MM.1S (cell line): ENCODE data around the gene TLR9.

Experiments used
- DNase-seq: peaks from one replicate; pipeline ENCODE4 v3.0.0-alpha.2; 2015
- H2AFZ ChIP-seq: fragments of 300-600 bp; sonication (generic); 2 replicates; pipeline ENCODE4 v1.6.0; 2016; ENCODE audit warnings: antibody characterized with exemption, low read length
- H3F3A ChIP-seq: fragments of 300-600 bp; sonication (generic); 2 replicates; pipeline ENCODE4 v1.6.1; 2016; ENCODE audit warnings: mild to moderate bottlenecking, antibody characterized with exemption, low read length, moderate library complexity, mixed read lengths; ENCODE audit not compliant: insufficient read depth
- H3K27ac ChIP-seq: fragments of 300-600 bp; sonication (generic); 2 replicates; pipeline ENCODE4 v1.5.1; 2016; ENCODE audit warnings: mild to moderate bottlenecking, low read length
- H3K27me3 ChIP-seq: fragments of 300-600 bp; sonication (generic); replicated peaks from 2 replicates; pipeline ENCODE4 v1.6.0; 2016; ENCODE audit warnings: low read length; ENCODE audit not compliant: insufficient read depth
- H3K36me3 ChIP-seq: fragments of 300-600 bp; sonication (generic); replicated peaks from 2 replicates; pipeline ENCODE4 v1.6.1; 2016; ENCODE audit warnings: mild to moderate bottlenecking, low read length, mixed read lengths; ENCODE audit not compliant: insufficient read depth
- H3K4me1 ChIP-seq: fragments of 300-600 bp; sonication (generic); 2 replicates; pipeline ENCODE4 v1.6.1; 2016; ENCODE audit warnings: low read length, mixed read lengths
- H3K4me2 ChIP-seq: fragments of 300-600 bp; sonication (generic); 2 replicates; pipeline ENCODE4 v1.6.0; 2016; ENCODE audit warnings: low read depth, low read length
- H3K4me3 ChIP-seq: fragments of 300-600 bp; sonication (generic); 2 replicates; pipeline ENCODE4 v1.5.1; 2016; ENCODE audit warnings: low read length, mixed read lengths
- H3K79me2 ChIP-seq: fragments of 300-600 bp; sonication (generic); 2 replicates; pipeline ENCODE4 v1.6.1; 2016; ENCODE audit warnings: mixed run types, low read length, mixed read lengths
- H3K9ac ChIP-seq: fragments of 300-600 bp; sonication (generic); 2 replicates; pipeline ENCODE4 v1.6.1; 2016; ENCODE audit warnings: low read length, mixed read lengths
- H3K9me2 ChIP-seq: fragments of 300-600 bp; sonication (generic); replicated peaks from 2 replicates; pipeline ENCODE4 v1.6.1; 2016; ENCODE audit warnings: mild to moderate bottlenecking, low read length, mixed read lengths; ENCODE audit not compliant: insufficient read depth
- H3K9me3 ChIP-seq: fragments of 300-600 bp; sonication (generic); replicated peaks from 2 replicates; pipeline ENCODE4 v1.6.1; 2016; ENCODE audit warnings: mild to moderate bottlenecking, low read length, mixed read lengths; ENCODE audit not compliant: insufficient read depth
- H4K20me1 ChIP-seq: fragments of 300-600 bp; sonication (generic); 2 replicates; pipeline ENCODE4 v1.6.1; 2016; ENCODE audit warnings: mild to moderate bottlenecking, low read length, moderate library complexity, mixed read lengths; ENCODE audit not compliant: insufficient read depth
- EZH2 ChIP-seq: fragments of 300-600 bp; sonication (generic); optimal IDR thresholded peaks from 2 replicates; pipeline ENCODE3; 2017; ENCODE audit warnings: low read depth, mild to moderate bottlenecking, antibody characterized with exemption, low read length, mixed read lengths
- EZH2phosphoT487 ChIP-seq: fragments of 300-600 bp; sonication (generic); IDR thresholded peaks from 2 replicates; pipeline ENCODE4 v1.6.1; 2018; ENCODE audit warnings: antibody characterized with exemption, low read length
- TF ChIP-seq, protein P1 (sequence below): fragments of 300-600 bp; sonication (generic); IDR thresholded peaks from 2 replicates; pipeline ENCODE4 v1.5.1; 2016; ENCODE audit warnings: antibody characterized with exemption, low read length, mixed read lengths

Gene TLR9

DNA sequence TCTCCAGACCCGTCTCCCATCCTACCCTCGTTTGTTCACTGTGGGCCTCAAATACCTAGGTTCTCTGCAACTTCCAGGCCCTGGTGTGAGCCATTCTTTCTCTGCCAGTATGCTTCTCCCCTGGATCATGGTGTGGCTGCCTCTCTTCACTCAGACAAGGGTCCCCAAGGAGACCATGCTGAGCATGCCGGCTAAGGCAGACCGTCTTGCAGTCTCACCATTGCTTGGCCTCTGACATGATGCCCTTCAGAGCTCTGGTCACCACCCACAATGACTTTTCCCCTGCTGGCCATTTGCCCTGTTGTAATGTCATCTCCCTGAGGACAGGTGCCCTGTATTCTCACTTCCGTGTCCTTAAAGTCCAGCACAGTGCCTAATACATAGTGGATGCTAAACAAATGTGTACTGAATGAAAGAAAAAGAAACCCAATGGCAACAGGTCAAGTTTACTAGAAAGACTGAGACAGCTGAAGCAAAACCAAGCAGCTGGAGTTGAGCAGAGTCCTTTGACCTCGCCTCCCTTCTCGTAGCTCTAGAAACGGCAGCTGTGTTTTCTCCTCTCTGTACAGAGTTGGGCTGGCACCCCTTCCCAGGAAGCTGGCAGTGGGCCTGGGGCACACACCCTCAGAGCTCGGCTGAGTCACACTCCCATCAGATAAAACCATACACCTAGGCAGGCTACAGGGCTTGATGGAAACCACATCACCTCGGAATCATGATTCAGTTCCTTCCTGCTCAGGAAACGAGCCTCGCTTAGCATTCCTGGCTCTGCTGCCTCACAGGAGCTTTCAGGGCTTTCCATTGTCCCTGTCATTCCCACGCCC, 8.6 kb downstream of the TLR9 start:
- Histone ChIP-seq H3K36me3 (no peaks in the 10 kb centered on the region), H3K9ac (no peak overlapping the region), H2AFZ (no peak overlapping the region), H3F3A (no peaks in the 10 kb centered on the region), H3K4me1 (peaks cover 8% of the 10 kb centered on the region; the same call in 1 of the 2 replicates), H4K20me1 (no peaks in the 10 kb centered on the region), H3K79me2 (no peaks in the 10 kb centered on the region), H3K4me3 (no peak overlapping the region), H3K4me2 (no peak overlapping the region), H3K9me3 (no peaks in the 10 kb centered on the region), H3K9me2 (no peaks in the 10 kb centered on the region), H3K27ac (no peak overlapping the region), H3K27me3 (no peaks in the 10 kb centered on the region)
- TF ChIP-seq, protein P1, sequence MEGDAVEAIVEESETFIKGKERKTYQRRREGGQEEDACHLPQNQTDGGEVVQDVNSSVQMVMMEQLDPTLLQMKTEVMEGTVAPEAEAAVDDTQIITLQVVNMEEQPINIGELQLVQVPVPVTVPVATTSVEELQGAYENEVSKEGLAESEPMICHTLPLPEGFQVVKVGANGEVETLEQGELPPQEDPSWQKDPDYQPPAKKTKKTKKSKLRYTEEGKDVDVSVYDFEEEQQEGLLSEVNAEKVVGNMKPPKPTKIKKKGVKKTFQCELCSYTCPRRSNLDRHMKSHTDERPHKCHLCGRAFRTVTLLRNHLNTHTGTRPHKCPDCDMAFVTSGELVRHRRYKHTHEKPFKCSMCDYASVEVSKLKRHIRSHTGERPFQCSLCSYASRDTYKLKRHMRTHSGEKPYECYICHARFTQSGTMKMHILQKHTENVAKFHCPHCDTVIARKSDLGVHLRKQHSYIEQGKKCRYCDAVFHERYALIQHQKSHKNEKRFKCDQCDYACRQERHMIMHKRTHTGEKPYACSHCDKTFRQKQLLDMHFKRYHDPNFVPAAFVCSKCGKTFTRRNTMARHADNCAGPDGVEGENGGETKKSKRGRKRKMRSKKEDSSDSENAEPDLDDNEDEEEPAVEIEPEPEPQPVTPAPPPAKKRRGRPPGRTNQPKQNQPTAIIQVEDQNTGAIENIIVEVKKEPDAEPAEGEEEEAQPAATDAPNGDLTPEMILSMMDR = no peak
- TF ChIP-seq EZH2phosphoT487 (no peak), EZH2 (no peak)
- DNase-seq = no peak

DNA sequence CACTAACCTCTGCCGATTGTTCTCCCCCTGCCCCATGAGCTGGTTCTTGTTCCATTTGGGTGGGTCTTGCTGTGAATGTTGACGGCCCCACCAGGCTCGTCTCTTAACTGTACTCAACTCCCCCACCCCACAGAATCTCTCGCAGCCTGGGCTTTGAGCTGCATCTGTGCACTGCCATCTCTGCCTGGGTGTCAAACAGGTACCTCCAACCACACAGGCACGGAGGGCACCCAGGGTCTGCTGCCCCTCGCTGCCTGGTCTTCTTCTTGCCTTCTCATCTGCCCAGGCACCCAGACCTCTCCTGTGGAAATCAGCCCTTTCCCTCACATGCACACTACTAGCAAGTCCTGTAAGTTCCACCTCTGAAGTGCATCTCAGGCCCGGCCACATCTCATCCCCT, 10.1 kb downstream of the TLR9 start:
- no peaks in the 10 kb centered on the region for H3F3A ChIP-seq
- H3K9ac ChIP-seq = no peak overlapping the region
- no peaks in the 10 kb centered on the region for H3K36me3 ChIP-seq
- no peaks in the 10 kb centered on the region for H4K20me1 ChIP-seq
- no peaks in the 10 kb centered on the region for H3K79me2 ChIP-seq
- H3K9me2 ChIP-seq = no peaks in the 10 kb centered on the region
- H3K4me3 ChIP-seq = no peak overlapping the region
- DNase-seq = no peak
- no peak overlapping the region for H3K27ac ChIP-seq
- no peak overlapping the region for H3K4me2 ChIP-seq
- H3K27me3 ChIP-seq = no peaks in the 10 kb centered on the region
- H2AFZ ChIP-seq = no peak overlapping the region
- no peaks in the 10 kb centered on the region for H3K9me3 ChIP-seq
- TF ChIP-seq, protein P1 = no peak
- TF ChIP-seq EZH2phosphoT487 = no peak
- no peak for TF ChIP-seq EZH2
- peaks cover 8% of the 10 kb centered on the region; the same call in 1 of the 2 replicates for H3K4me1 ChIP-seq

DNA sequence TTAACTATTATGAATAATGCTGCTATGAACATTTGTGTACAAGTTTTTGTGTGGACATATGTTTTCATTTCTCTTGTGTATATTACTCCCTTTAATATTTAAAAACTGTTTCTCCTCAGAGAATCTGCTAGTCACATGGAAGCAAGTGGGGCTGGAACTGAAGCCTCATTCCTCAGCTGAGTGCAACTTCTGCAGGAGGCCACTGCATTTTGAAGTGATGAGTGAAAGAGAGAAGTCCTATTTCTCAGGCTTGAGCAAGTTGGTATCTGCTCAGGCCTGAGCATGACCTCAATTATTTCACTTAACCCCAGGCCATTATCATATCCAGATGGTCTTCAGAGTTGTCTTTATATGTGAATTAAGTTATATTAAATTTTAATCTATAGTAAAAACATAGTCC, 11.5 kb downstream of the TLR9 start:
- H3K4me3 ChIP-seq = no peak overlapping the region
- no peaks in the 10 kb centered on the region for H3K4me1 ChIP-seq
- TF ChIP-seq EZH2 (no peak), EZH2phosphoT487 (no peak)
- TF ChIP-seq, protein P1 = no peak
- H2AFZ ChIP-seq = no peak overlapping the region
- DNase-seq = no peak
- H3K79me2 ChIP-seq = no peaks in the 10 kb centered on the region
- no peaks in the 10 kb centered on the region for H3F3A ChIP-seq
- H3K27me3 ChIP-seq = no peaks in the 10 kb centered on the region
- H3K9ac ChIP-seq = no peak overlapping the region
- no peaks in the 10 kb centered on the region; the same call in 1 of the 2 replicates for H3K36me3 ChIP-seq
- no peaks in the 10 kb centered on the region for H3K9me3 ChIP-seq
- no peaks in the 10 kb centered on the region for H4K20me1 ChIP-seq
- H3K27ac ChIP-seq = no peak overlapping the region
- H3K9me2 ChIP-seq = no peaks in the 10 kb centered on the region
- H3K4me2 ChIP-seq = no peak overlapping the region
